ENCODE results near the gene PIGL. TPM values are rescaled to one million over a fixed set of nuclear protein-coding genes. Genes with fewer than 3 reads are reported as not detected.

Gene PIGL
- total RNA-seq, 1 donor from 2014 or later: 33.9 TPM

- DNase-seq (ENCODE audit: low spot score): peak; percentile 27
These were observed 135.8 kb downstream of the PIGL start for GRCh38 chr17:16352667-16353316.

GRCh38 chr17:16353317-16354174 is 136.5 kb downstream of the PIGL start, which contains the start of gene CENPV:
Gene CENPV, minus strand, starts transcription at chr17:16353469. Its CDS starts 33 bp downstream, at chr17:16353436.
- DNase-seq (ENCODE audit: low spot score): peak; percentile 13

- no peak for DNase-seq (ENCODE audit: low spot score)
These were observed 137.6 kb downstream of the PIGL start for GRCh38 chr17:16354585-16354984.

- no peak for DNase-seq (ENCODE audit: low spot score)
These were observed 141.4 kb downstream of the PIGL start for GRCh38 chr17:16358394-16358793.

- no peak for DNase-seq (ENCODE audit: low spot score)
These were observed 144.9 kb downstream of the PIGL start for GRCh38 chr17:16361874-16362273.

- DNase-seq (ENCODE audit: low spot score): peak; percentile 78
These were observed 146.9 kb downstream of the PIGL start for GRCh38 chr17:16363749-16364536.

- DNase-seq (ENCODE audit: low spot score): peak; percentile 64
These were observed 147.6 kb downstream of the PIGL start for GRCh38 chr17:16364625-16365024.

- peak; percentile 34 for DNase-seq (ENCODE audit: low spot score)
These were observed 154.7 kb downstream of the PIGL start for GRCh38 chr17:16371742-16372141.

GRCh38 chr17:16374146-16374938 is 157.3 kb downstream of the PIGL start:
- DNase-seq (ENCODE audit: low spot score): peak; percentile 84

Other genes starting within 250 kb of the PIGL start
- gene ZSWIM7, start 217.5 kb upstream of the PIGL start, total RNA-seq (ENCODE audit: insufficient read depth, low replicate concordance): 7.9 TPM
- gene TTC19, start 217.4 kb upstream of the PIGL start, total RNA-seq (ENCODE audit: insufficient read depth, low replicate concordance): 43.8 TPM
- 85.0 TPM for gene NCOR1, start 1.7 kb upstream of the PIGL start, total RNA-seq (ENCODE audit: insufficient read depth, low replicate concordance)
- gene CENPV, start 136.3 kb downstream of the PIGL start, total RNA-seq (ENCODE audit: insufficient read depth, low replicate concordance): 23.6 TPM
- 1,366 TPM for gene UBB, start 163.9 kb downstream of the PIGL start, total RNA-seq (ENCODE audit: insufficient read depth, low replicate concordance)
- 22.9 TPM for gene TRPV2, start 198.4 kb downstream of the PIGL start, total RNA-seq (ENCODE audit: insufficient read depth, low replicate concordance)